ENCODE measurements around the gene CMTM7. TPM values are rescaled to one million over a fixed set of nuclear protein-coding genes. Genes with fewer than 3 reads are reported as not detected.
"Not testable (repeated sequence)": the region's sequence is repeated elsewhere in the genome, so short reads cannot be mapped to it uniquely, and the experiment has no call there.

The CMTM7 gene
- polyA plus RNA-seq, 1 donor = 10.9 TPM

DNA sequence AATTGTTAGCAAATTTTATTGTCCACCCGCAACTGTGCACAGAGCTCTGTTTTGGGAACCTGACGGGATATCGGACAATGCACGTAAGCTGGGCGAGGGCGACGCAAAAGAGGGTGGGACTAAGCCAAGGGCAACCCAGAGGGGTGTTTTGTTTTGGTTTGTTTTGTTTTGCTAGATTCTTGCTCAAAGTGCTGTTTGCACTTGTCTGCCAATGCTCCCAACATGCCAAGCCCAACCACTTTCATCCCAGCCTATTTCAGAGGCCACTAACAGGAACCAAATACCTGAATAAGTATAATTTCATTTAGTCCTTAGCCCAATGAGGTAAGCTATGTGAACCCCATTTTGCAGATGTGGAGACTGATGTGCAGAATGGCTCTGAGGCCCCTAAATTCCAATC is 9.7 kb upstream of the CMTM7 start:
- Histone ChIP-seq H3K27me3 (ENCODE audit: control insufficient read depth, insufficient read depth, low read length) (no peaks in the 10 kb centered on the region), H3K27ac (ENCODE audit: low read length) (no peak overlapping the region), H3K9me3 (ENCODE audit: control insufficient read depth, low read depth, low read length) (no peaks in the 10 kb centered on the region), H3K36me3 (ENCODE audit: control insufficient read depth, insufficient read depth, low read length) (no peaks in the 10 kb centered on the region), H3K4me3 (ENCODE audit: low read length) (no peak overlapping the region), H3K4me1 (ENCODE audit: control insufficient read depth, insufficient read depth, low read length) (no peaks in the 10 kb centered on the region)
- DNase-seq = no peak
- WGBS (ENCODE audit: insufficient coverage, low lambda C conversion rate) = no CpG with 5 or more reads among the region's 7 CpGs

- no peaks in the 10 kb centered on the region for H3K9me3 ChIP-seq (ENCODE audit: control insufficient read depth, low read depth, low read length)
- no CpG with 5 or more reads among the region's 2 CpGs for WGBS (ENCODE audit: insufficient coverage, low lambda C conversion rate)
- H3K27ac ChIP-seq (ENCODE audit: low read length) = no peak overlapping the region
- no peaks in the 10 kb centered on the region for H3K4me1 ChIP-seq (ENCODE audit: control insufficient read depth, insufficient read depth, low read length)
- no peak for DNase-seq
- H3K4me3 ChIP-seq (ENCODE audit: low read length) = no peak overlapping the region
- no peaks in the 10 kb centered on the region for H3K27me3 ChIP-seq (ENCODE audit: control insufficient read depth, insufficient read depth, low read length)
- no peaks in the 10 kb centered on the region for H3K36me3 ChIP-seq (ENCODE audit: control insufficient read depth, insufficient read depth, low read length)
These were observed 8.4 kb upstream of the CMTM7 start for GRCh38 chr3:32383136-32383711.

- Histone ChIP-seq H3K36me3 (ENCODE audit: control insufficient read depth, insufficient read depth, low read length) (no peaks in the 10 kb centered on the region), H3K9me3 (ENCODE audit: control insufficient read depth, low read depth, low read length) (no peaks in the 10 kb centered on the region), H3K27me3 (ENCODE audit: control insufficient read depth, insufficient read depth, low read length) (no peaks in the 10 kb centered on the region), H3K4me1 (ENCODE audit: control insufficient read depth, insufficient read depth, low read length) (no peaks in the 10 kb centered on the region), H3K27ac (ENCODE audit: low read length) (no peak overlapping the region), H3K4me3 (ENCODE audit: low read length) (no peak overlapping the region)
- DNase-seq = peak in 1 of 2 donors; percentile 19
- no CpG with 5 or more reads among the region's 5 CpGs for WGBS (ENCODE audit: insufficient coverage, low lambda C conversion rate)
These were observed 6.7 kb upstream of the CMTM7 start for GRCh38 chr3:32384938-32385337.

GRCh38 chr3:32387512-32387911 is 4.1 kb upstream of the CMTM7 start:
- no CpG with 5 or more reads among the region's 2 CpGs for WGBS (ENCODE audit: insufficient coverage, low lambda C conversion rate)
- Histone ChIP-seq H3K27me3 (ENCODE audit: control insufficient read depth, insufficient read depth, low read length) (no peaks in the 10 kb centered on the region), H3K36me3 (ENCODE audit: control insufficient read depth, insufficient read depth, low read length) (no peaks in the 10 kb centered on the region), H3K4me1 (ENCODE audit: control insufficient read depth, insufficient read depth, low read length) (no peaks in the 10 kb centered on the region), H3K4me3 (ENCODE audit: low read length) (no peak overlapping the region), H3K9me3 (ENCODE audit: control insufficient read depth, low read depth, low read length) (peaks cover 3% of the 10 kb centered on the region), H3K27ac (ENCODE audit: low read length) (no peak overlapping the region)
- no peak for DNase-seq

DNA sequence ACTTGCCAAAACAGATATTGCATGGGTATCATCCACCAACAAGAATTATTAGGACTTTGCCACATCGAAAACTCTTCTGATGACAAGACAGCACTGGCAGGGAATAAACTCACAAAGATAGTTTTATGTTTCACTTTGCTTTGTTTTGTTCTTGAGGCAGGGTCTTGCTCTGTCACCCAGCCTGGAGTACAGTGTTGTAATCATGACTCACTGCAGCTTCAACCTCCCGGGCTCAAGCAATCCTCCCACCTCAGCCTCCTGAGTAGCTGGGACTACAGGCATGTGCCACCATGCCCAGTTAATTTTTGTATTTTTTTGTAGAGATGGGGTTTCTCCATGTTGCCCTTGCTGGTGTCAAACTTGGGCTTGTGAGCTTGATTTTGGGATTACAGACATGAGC is 2.1 kb upstream of the CMTM7 start:
- DNase-seq; H3K4me3 ChIP-seq (ENCODE audit: low read length); H3K9me3 ChIP-seq (ENCODE audit: control insufficient read depth, low read depth, low read length); H3K27ac ChIP-seq (ENCODE audit: low read length); H3K27me3 ChIP-seq (ENCODE audit: control insufficient read depth, insufficient read depth, low read length); H3K36me3 ChIP-seq (ENCODE audit: control insufficient read depth, insufficient read depth, low read length); H3K4me1 ChIP-seq (ENCODE audit: control insufficient read depth, insufficient read depth, low read length): not testable (repeated sequence)
- WGBS (ENCODE audit: insufficient coverage, low lambda C conversion rate) = no CpG with 5 or more reads among the region's 2 CpGs

- H3K9me3 ChIP-seq (ENCODE audit: control insufficient read depth, low read depth, low read length) = peaks cover 3% of the 10 kb centered on the region
- peak overlapping the region; percentile 74 for H3K4me3 ChIP-seq (ENCODE audit: low read length)
- peak overlapping the region; percentile 50 for H3K27ac ChIP-seq (ENCODE audit: low read length)
- no peaks in the 10 kb centered on the region for H3K4me1 ChIP-seq (ENCODE audit: control insufficient read depth, insufficient read depth, low read length)
- H3K36me3 ChIP-seq (ENCODE audit: control insufficient read depth, insufficient read depth, low read length) = no peaks in the 10 kb centered on the region
- no peaks in the 10 kb centered on the region for H3K27me3 ChIP-seq (ENCODE audit: control insufficient read depth, insufficient read depth, low read length)
- peak; percentile 19 to 33 for DNase-seq
- no CpG with 5 or more reads among the region's 18 CpGs for WGBS (ENCODE audit: insufficient coverage, low lambda C conversion rate)
These were observed 1.1 kb downstream of the CMTM7 start for GRCh38 chr3:32392536-32393302.

- DNase-seq = no peak
- 40% methylated on average over 1 of the region's 2 CpGs for WGBS (ENCODE audit: insufficient coverage, low lambda C conversion rate)
- no peak overlapping the region for H3K4me3 ChIP-seq (ENCODE audit: low read length)
- no peaks in the 10 kb centered on the region for H3K36me3 ChIP-seq (ENCODE audit: control insufficient read depth, insufficient read depth, low read length)
- no peaks in the 10 kb centered on the region for H3K27me3 ChIP-seq (ENCODE audit: control insufficient read depth, insufficient read depth, low read length)
- H3K9me3 ChIP-seq (ENCODE audit: control insufficient read depth, low read depth, low read length) = peaks cover 3% of the 10 kb centered on the region
- H3K27ac ChIP-seq (ENCODE audit: low read length) = no peak overlapping the region
- H3K4me1 ChIP-seq (ENCODE audit: control insufficient read depth, insufficient read depth, low read length) = no peaks in the 10 kb centered on the region
These were observed 3.8 kb downstream of the CMTM7 start for GRCh38 chr3:32395496-32395895.

DNA sequence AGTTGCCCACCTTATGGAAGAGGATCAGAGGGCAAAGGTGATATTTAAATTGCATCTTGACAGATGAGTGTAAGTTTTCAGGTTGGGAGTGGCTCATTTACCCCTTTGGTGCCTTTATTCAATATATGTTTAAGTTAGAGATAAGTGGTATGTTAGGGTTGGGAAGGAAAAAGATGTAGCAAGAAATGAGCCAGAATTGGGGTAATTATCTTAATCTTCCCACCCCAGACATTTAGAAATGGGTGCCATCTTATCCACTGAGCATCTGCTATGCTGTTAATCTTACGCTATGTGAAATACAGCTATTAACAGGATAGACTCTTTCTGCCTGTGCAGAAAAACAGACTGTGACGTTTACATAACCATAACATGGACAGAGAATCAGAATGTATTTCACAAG is 6.3 kb downstream of the CMTM7 start:
- H3K9me3 ChIP-seq (ENCODE audit: control insufficient read depth, low read depth, low read length) = no peaks in the 10 kb centered on the region
- peaks cover 6% of the 10 kb centered on the region for H3K4me1 ChIP-seq (ENCODE audit: control insufficient read depth, insufficient read depth, low read length)
- H3K4me3 ChIP-seq (ENCODE audit: low read length) = no peak overlapping the region
- 83% methylated on average over 1 of the region's 2 CpGs for WGBS (ENCODE audit: insufficient coverage, low lambda C conversion rate)
- no peaks in the 10 kb centered on the region for H3K36me3 ChIP-seq (ENCODE audit: control insufficient read depth, insufficient read depth, low read length)
- H3K27me3 ChIP-seq (ENCODE audit: control insufficient read depth, insufficient read depth, low read length) = no peaks in the 10 kb centered on the region
- DNase-seq = no peak
- H3K27ac ChIP-seq (ENCODE audit: low read length) = no peak overlapping the region

DNA sequence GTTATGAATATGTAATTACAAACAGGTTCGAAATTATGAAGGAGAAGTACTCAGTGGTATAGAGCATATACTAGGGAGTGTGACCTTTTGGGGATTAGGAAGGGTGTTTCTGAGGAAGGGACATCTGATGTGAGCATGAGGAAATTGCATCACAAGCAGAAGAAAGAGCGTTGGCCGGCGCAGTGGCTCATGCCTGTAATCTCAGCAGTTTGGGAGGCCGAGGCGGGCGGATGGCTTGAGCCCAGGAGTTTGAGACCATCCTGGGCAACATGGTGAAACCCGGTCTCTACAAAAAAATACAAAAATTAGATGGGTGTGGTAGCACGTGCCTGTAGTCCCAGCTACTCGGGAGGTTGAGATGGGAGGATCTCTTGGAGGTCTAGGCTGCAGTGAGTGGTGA is 6.9 kb downstream of the CMTM7 start:
- peaks cover 6% of the 10 kb centered on the region for H3K4me1 ChIP-seq (ENCODE audit: control insufficient read depth, insufficient read depth, low read length)
- H3K27ac ChIP-seq (ENCODE audit: low read length) = no peak overlapping the region
- 90% methylated on average over 1 of the region's 10 CpGs for WGBS (ENCODE audit: insufficient coverage, low lambda C conversion rate)
- H3K27me3 ChIP-seq (ENCODE audit: control insufficient read depth, insufficient read depth, low read length) = no peaks in the 10 kb centered on the region
- no peak overlapping the region for H3K4me3 ChIP-seq (ENCODE audit: low read length)
- no peak for DNase-seq
- no peaks in the 10 kb centered on the region for H3K9me3 ChIP-seq (ENCODE audit: control insufficient read depth, low read depth, low read length)
- no peaks in the 10 kb centered on the region for H3K36me3 ChIP-seq (ENCODE audit: control insufficient read depth, insufficient read depth, low read length)

DNA sequence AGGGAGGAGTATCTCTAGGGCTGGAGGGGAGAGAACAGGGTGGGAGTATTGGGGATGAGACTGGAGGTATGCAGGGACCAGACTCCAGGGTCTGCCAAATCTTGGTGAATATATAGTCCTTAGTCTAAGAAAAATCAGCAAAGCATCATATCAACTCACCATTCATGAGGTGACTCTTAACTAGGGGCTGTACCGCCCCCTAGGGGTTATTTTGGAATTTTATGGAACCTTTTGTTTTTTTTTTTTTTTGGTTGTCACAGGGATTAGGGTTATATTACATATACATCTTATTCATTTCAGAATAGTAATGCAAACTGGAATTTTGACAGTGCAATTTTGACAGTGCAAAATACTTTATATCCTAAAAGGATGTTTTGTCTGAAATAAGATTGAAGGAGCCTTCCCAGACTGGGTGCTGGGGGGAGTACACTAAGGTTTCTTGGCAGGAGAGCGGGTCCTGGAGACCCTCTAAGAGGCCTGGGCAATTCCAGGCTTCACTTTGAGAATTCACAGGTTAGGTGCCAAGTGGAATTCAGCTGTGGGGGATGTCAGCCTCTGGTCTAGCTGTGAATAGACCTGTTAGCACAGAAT is 7.5 kb downstream of the CMTM7 start:
- H3K27ac ChIP-seq (ENCODE audit: low read length) = no peak overlapping the region
- peak in 1 of 2 donors; percentile 31 for DNase-seq
- H3K36me3 ChIP-seq (ENCODE audit: control insufficient read depth, insufficient read depth, low read length) = no peaks in the 10 kb centered on the region
- no peaks in the 10 kb centered on the region for H3K27me3 ChIP-seq (ENCODE audit: control insufficient read depth, insufficient read depth, low read length)
- WGBS (ENCODE audit: insufficient coverage, low lambda C conversion rate) = no CpG with 5 or more reads among the region's 2 CpGs
- H3K4me3 ChIP-seq (ENCODE audit: low read length) = no peak overlapping the region
- H3K4me1 ChIP-seq (ENCODE audit: control insufficient read depth, insufficient read depth, low read length) = peaks cover 6% of the 10 kb centered on the region
- no peaks in the 10 kb centered on the region for H3K9me3 ChIP-seq (ENCODE audit: control insufficient read depth, low read depth, low read length)

Data from large intestine (tissue), 3 donors.